ENCODE measurements around the gene BHLHE23.

DNA sequence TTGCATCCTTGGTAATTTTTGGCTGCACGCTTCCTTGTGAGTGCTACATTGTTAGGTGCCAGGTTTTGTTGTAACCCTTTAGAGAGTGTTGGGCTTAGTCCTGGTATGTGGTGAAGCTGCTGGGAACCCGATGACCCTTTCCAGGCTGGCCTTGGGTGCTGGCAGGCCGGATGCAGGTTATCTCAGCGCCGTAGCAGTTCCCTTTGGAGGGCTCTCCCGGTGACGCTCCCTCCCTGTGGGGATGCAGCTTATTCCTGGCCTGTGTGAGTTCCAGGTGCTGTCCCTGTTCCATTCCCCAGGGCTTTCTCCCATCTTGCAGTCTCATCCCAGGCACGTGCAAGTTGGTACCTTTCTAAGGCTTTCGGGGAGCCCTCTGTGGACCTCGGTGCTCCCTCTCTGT is 13.9 kb upstream of the BHLHE23 start:
- no peak for TF ChIP-seq ZFP3 (CRISPR knock-in tag; IDR thresholded peaks at IDR 0.05)
- no peak for TF ChIP-seq BACH2 (CRISPR knock-in tag; IDR thresholded peaks at IDR 0.05; ENCODE audit: borderline replicate concordance)
- no peak for TF ChIP-seq GLIS3 (CRISPR knock-in tag; IDR thresholded peaks at IDR 0.05)
